ENCODE results near the gene NCS1. TPM values are rescaled to one million over a fixed set of nuclear protein-coding genes. Genes with fewer than 3 reads are reported as not detected.

The NCS1 gene
- total RNA-seq, 1 experiment from 2014 or later, result 18.2 TPM

GRCh38 chr9:130211548-130212226 lies 39.5 kb downstream of the NCS1 start:
- no peak overlapping the region for H3K27ac Mint-ChIP-seq (ENCODE audit: unreplicated experiment)
- BruUV-seq (replicated peaks), result no TSS peak
- no peak overlapping the region for H3K4me3 Mint-ChIP-seq (ENCODE audit: unreplicated experiment)
- Histone ChIP-seq H3K4me1 (no peaks in the 10 kb centered on the region; the same call in 1 of the 2 replicates), H3K4me3 (ENCODE audit: low read depth, low read length) (no peak overlapping the region), H3K36me3 (ENCODE audit: control insufficient read depth, insufficient read depth, low read length) (no peaks in the 10 kb centered on the region), H3K9me3 (no peaks in the 10 kb centered on the region), H3K27me3 (replicated peaks; ENCODE audit: control insufficient read depth, insufficient read depth, low read length) (no peaks in the 10 kb centered on the region)
- TF ChIP-seq CTCF (IDR thresholded peaks at IDR 0.05; ENCODE audit: insufficient read depth in 1 of 2, low read depth in 1 of 2, low read length in 1 of 2, severe bottlenecking in 1 of 2, unreplicated experiment in 1 of 2), result no peak
- no peak for DNase-seq
- CTCF ChIA-PET, result no interaction called here
- H3K4me1 Mint-ChIP-seq (ENCODE audit: low read depth, unreplicated experiment), result no peaks in the 10 kb centered on the region
- peaks cover 13% of the 10 kb centered on the region for H3K36me3 Mint-ChIP-seq (ENCODE audit: insufficient read depth, unreplicated experiment)
- intact Hi-C loops (cut with micrococcal nuclease; ENCODE audit: unreplicated experiment), result no loop called here
- POLR2A ChIA-PET, result no interaction called here
- H3K9me3 Mint-ChIP-seq (ENCODE audit: unreplicated experiment), result no peaks in the 10 kb centered on the region
- H3K27me3 Mint-ChIP-seq (ENCODE audit: insufficient read depth, unreplicated experiment), result no peaks in the 10 kb centered on the region

GRCh38 chr9:130212543-130213297 lies 40.5 kb downstream of the NCS1 start:
- Histone ChIP-seq H3K27me3 (replicated peaks; ENCODE audit: control insufficient read depth, insufficient read depth, low read length) (no peaks in the 10 kb centered on the region), H3K4me3 (ENCODE audit: low read depth, low read length) (no peak overlapping the region), H3K4me1 (no peaks in the 10 kb centered on the region; the same call in 1 of the 2 replicates), H3K9me3 (no peaks in the 10 kb centered on the region), H3K36me3 (ENCODE audit: control insufficient read depth, insufficient read depth, low read length) (no peaks in the 10 kb centered on the region)
- TF ChIP-seq CTCF (IDR thresholded peaks at IDR 0.05; ENCODE audit: insufficient read depth in 1 of 2, low read depth in 1 of 2, low read length in 1 of 2, severe bottlenecking in 1 of 2, unreplicated experiment in 1 of 2), result no peak
- intact Hi-C loops (cut with micrococcal nuclease; ENCODE audit: unreplicated experiment), result no loop called here
- Mint-ChIP-seq H3K36me3 (ENCODE audit: insufficient read depth, unreplicated experiment) (peaks cover 9% of the 10 kb centered on the region), H3K27ac (ENCODE audit: unreplicated experiment) (no peak overlapping the region), H3K9me3 (ENCODE audit: unreplicated experiment) (no peaks in the 10 kb centered on the region), H3K27me3 (ENCODE audit: insufficient read depth, unreplicated experiment) (no peaks in the 10 kb centered on the region), H3K4me3 (ENCODE audit: unreplicated experiment) (no peak overlapping the region), H3K4me1 (ENCODE audit: low read depth, unreplicated experiment) (no peaks in the 10 kb centered on the region)
- ChIA-PET CTCF (no interaction called here), POLR2A (no interaction called here)
- BruUV-seq (replicated peaks), result no TSS peak
- no peak for DNase-seq

GRCh38 chr9:130213911-130214761 lies 41.9 kb downstream of the NCS1 start:
- CTCF ChIA-PET, result no interaction called here
- H3K36me3 ChIP-seq (ENCODE audit: control insufficient read depth, insufficient read depth, low read length), result no peaks in the 10 kb centered on the region
- peak; percentile 36 to 72 for DNase-seq
- H3K4me1 ChIP-seq, result no peaks in the 10 kb centered on the region; the same call in 1 of the 2 replicates
- Mint-ChIP-seq H3K4me1 (ENCODE audit: low read depth, unreplicated experiment) (no peaks in the 10 kb centered on the region), H3K4me3 (ENCODE audit: unreplicated experiment) (no peak overlapping the region), H3K27ac (ENCODE audit: unreplicated experiment) (no peak overlapping the region), H3K36me3 (ENCODE audit: insufficient read depth, unreplicated experiment) (peaks cover 9% of the 10 kb centered on the region), H3K27me3 (ENCODE audit: insufficient read depth, unreplicated experiment) (no peaks in the 10 kb centered on the region), H3K9me3 (ENCODE audit: unreplicated experiment) (no peaks in the 10 kb centered on the region)
- TF ChIP-seq CTCF (IDR thresholded peaks at IDR 0.05; ENCODE audit: insufficient read depth in 1 of 2, low read depth in 1 of 2, low read length in 1 of 2, severe bottlenecking in 1 of 2, unreplicated experiment in 1 of 2), result no peak
- no peak overlapping the region for H3K4me3 ChIP-seq (ENCODE audit: low read depth, low read length)
- intact Hi-C loops (cut with micrococcal nuclease; ENCODE audit: unreplicated experiment), result no loop called here
- no TSS peak for BruUV-seq (replicated peaks)
- H3K9me3 ChIP-seq, result no peaks in the 10 kb centered on the region
- no peaks in the 10 kb centered on the region for H3K27me3 ChIP-seq (replicated peaks; ENCODE audit: control insufficient read depth, insufficient read depth, low read length)
- POLR2A ChIA-PET, result no interaction called here

Data from Caco-2 (cell line).